HG03457 (cell line): ENCODE results near the gene OAF.
"Not testable (repeated sequence)": the region's sequence is repeated elsewhere in the genome, so short reads cannot be mapped to it uniquely, and the experiment has no call there.

Source experiments
- ATAC-seq: cut with Tn5 transposase; IDR thresholded peaks from one replicate; pipeline ENCODE4 v1.9.1; 2021; ENCODE audit warnings: moderate number of reproducible peaks; ENCODE audit not compliant: unreplicated experiment

The OAF gene

DNA sequence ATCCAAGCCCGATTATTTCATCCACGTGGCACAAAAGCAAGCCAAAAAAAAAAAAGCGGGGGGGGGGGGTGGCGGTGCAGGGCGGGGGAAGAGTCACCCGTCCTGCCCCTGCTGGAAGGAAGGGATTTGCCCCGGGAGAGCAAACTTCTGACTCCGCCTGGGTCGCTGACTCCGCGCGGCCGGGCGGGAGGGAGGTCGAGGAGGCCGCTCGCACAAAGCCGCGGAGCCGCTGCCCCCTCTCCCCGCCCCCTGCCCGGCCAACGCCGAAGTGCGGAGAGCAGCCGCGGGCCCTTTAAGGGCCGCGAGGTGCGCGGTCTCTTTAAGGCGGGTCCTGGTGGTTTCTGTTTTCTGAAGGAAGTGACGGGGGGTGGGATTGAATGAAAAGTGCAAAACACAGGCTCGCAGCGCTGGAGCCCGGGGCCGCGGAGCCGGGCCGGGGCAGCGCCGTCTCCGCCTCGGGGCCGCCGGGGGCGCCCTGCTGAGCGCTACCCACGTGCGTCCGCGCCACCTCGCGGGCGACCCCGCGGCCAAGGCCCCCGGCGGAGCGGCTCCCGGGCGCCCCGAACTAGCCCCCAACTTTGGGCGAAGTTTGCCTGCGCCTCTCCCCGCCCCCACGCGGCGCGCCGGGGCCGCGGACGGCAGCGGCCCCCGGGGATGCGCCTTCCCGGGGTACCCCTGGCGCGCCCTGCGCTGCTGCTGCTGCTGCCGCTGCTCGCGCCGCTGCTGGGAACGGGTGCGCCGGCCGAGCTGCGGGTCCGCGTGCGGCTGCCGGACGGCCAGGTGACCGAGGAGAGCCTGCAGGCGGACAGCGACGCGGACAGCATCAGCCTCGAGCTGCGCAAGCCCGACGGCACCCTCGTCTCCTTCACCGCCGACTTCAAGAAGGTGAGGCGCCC, at the start of gene OAF:
TSS of gene OAF (plus strand) at position 407 of the 896 bp plus-strand sequence. CDS start at position 655, 248 bp downstream.
- peak; percentile 59 for ATAC-seq

- ATAC-seq: no peak
Measured at GRCh38 chr11:120167659-120168058, 43.2 kb upstream of the OAF start.

GRCh38 chr11:120168108-120168959, 42.5 kb upstream of the OAF start:
- ATAC-seq: no peak

DNA sequence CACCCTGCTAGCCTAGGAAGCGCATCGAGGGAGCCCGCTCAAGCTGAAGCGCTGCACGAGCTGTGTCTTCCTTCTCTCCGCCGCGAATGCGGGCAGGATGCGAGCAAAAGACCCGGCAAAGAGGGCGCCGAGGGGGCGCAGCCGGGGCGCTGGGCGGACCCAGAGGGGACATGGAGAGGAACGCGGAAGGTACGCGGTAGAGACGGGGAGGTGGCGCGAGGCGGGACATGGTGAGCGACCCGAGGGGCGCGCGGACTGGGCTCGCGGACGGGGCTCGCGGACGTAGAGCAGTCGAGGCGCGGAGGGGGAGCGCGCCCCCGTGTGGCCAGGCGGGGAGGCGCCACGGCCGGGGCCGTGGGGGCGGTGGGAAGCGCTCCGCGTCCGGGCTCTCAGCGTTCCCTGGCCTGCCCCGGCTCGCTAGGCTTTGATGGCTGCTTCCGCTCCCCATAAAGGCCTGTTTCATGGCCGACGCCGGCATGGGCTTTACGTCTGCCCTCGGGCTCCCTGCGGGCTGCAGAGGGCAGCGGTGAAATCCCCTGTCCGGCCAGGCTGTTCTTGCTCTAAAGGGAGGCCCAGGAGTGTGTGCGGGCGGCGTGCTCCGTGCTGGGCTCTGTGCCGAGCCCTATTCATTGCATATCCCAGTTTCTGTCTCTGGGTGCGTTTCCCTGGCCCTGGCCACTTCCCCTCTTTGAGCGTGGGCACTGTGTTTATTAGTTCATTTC, 41.7 kb upstream of the OAF start:
- no peak for ATAC-seq

DNA sequence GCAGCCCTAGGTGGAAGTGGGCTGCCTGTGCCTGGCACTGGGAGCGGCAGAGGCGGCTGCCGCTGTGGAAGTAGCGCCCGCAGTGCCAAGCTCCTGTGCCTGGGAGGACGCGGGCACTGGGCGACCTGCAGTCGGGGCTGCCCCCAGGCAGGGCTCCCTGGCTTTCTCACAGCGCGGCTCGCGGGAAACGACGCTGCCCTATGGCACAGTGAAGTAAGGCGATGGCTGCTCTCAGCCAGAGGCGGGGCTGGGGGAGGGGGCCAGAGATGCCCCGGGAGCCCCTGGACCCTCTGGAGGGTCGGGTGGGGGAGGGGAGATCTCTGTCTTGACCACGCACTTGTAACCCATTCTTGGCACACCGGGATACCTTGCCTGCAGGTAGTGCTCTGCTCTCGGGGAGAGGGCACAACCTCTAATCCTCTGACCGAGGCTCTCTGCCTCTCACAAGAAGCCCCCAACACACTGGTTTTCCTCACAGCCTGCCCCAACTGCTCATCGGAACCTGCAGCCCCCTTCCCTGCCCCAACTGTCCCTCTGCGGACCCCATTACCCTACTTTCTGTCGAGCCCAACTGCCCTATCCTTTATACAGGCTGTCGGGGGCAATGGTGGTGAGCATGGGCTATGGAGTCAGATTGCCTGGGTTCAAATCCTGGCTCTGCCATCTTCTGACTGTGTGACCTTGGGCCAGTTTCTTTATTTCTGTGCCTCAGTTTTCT, 40.7 kb upstream of the OAF start:
- no peak for ATAC-seq

- no peak for ATAC-seq
Measured at GRCh38 chr11:120170741-120171261, 40.0 kb upstream of the OAF start.

GRCh38 chr11:120172054-120172911, 38.5 kb upstream of the OAF start:
- no peak for ATAC-seq

GRCh38 chr11:120173019-120173705, 37.7 kb upstream of the OAF start:
- ATAC-seq: no peak

DNA sequence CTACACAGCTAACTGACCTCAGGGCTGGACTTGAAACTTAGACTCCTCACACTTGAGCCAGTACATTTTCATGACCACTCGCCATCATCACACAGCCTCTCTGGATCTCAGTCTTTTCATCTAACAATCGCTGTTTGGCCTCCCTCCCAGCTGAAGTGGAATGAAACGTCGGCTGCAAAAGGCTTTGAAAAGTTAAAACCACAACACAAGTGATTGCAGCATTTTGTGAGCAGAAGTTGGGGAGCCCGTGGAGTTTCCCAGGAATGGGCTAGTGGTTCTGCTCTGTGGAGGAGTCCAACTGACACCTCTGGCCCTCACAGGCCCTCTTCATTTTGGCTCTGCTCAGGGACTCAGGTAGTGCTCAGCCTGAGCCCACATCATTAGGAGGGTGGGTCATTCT, 37.0 kb upstream of the OAF start:
- no peak for ATAC-seq

GRCh38 chr11:120174866-120175265, 36.0 kb upstream of the OAF start:
- ATAC-seq: no peak

DNA sequence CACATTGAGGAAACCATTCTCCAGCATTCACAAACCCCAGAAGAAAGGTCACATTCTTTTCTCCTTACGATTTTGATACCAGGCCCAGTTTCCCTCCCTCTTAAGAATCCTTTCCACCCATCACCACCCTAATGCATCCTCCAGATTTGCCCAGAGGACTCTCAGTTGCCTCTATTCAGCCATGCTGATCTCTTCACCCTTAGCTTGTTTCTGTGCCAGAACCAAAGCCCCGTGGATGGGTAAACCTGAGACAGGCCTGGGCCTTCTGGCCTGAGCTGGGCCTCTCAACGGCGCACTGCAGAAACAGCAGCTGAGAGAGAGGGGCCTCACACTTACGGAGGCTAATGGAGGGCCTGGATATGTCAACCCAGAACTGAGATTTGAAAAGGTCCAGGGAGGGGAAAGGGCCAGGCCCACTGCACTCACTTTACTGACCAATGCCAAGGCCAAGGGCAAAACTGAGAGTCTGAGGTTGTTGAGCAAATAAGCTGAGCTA, 32.2 kb upstream of the OAF start:
- ATAC-seq: no peak

- no peak for ATAC-seq
Measured at GRCh38 chr11:120179057-120179672, 31.7 kb upstream of the OAF start.

DNA sequence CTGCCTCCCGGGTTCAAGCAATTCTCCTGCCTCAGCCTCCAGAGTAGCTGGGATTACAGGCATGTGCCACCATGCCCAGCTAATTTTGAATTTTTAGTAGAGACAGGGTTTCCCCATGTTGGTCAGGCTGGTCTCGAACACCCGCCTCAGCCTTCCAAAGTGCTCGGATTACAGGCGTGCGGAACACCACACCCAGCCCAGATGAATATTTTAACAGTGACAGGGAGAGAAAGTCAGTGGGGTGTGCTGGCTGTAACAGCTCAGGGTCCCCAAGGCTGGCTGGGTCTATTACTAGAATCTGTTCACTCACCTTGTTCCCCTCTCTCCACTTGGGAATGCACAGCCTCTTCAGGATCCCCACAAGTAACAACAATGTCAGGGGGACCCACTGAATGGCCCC, 30.8 kb upstream of the OAF start:
- ATAC-seq: not testable (repeated sequence)

DNA sequence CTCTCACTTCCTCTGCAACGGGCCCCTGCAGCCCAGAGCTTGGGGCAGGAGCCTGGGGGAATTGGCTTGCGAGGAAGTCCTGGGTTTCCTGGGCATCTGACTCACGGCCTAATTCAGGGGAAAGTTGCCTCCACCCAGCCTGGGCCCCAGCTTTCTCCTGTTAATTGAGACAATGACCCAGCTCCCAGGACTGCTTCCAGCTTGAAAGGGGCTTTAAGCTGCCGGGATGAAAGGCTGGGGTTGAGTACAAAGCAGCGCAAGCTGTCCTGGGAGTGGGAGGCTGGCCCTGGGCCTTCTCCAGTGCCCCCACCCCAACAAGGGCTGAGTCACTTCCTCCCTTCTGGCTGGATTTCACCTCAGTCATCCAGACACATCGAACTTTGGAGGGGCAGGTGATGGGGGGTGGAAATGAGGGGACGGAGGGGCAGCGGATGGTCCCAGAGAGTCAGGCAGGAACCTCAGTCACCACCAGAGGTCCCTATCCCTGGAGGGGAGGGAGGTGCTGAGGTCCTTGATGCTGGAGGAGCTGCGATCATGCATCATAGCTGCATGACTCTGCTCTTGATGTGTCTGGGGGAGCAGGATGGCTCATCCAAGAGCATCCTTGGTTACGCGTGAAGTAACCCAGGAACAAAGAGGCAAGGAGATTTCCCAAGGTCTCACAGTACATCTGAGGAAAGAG, 30.1 kb upstream of the OAF start:
- ATAC-seq: no peak

DNA sequence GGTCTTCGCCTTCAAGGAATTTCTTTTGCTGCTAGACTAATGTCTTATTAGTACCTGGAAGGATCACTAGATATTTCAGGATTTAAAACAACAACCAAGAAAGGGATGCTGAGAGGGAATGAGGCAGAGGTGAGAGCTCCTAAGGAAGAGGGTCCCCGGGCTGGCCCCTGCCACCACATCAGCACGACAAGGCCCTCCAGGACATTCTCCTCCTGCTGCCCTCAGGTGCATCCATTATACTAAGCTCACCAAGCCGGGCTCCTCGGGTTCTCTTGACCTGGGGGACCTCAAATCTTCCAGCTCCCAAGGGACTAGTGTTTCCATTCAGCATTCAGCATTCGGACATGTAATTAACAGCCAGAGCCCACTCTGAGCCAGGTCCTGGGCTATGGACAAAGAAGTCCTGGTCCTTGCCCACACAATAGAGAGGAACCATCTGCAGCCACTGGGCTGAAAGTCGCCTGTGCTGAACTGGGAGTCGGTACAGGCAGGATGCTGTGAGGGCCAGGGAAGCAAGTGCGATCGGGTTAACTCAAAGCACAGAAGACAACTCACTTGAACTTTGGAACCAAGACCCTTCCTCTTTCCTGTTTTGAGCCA, 29.4 kb upstream of the OAF start:
- no peak for ATAC-seq

DNA sequence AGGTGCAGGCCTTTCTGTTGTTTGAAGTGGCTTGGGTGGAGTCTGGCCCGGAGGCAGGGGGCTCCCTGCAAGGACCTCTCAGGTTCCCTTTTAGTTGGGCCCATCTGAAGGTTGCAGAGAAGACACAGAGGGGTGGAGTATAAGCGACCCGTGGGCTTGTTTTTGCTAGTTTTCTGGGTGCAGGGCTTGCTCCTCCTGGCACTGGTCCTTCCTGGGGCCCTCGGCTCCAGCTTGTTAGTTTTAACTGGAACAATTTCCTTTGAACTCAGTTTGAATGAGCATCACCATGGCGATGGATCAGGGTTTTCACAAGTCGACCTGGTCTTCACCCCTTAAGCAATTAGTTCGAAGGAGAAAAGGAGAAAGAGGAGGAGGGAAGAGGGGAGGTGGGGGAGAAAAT, 28.5 kb upstream of the OAF start:
- no peak for ATAC-seq

DNA sequence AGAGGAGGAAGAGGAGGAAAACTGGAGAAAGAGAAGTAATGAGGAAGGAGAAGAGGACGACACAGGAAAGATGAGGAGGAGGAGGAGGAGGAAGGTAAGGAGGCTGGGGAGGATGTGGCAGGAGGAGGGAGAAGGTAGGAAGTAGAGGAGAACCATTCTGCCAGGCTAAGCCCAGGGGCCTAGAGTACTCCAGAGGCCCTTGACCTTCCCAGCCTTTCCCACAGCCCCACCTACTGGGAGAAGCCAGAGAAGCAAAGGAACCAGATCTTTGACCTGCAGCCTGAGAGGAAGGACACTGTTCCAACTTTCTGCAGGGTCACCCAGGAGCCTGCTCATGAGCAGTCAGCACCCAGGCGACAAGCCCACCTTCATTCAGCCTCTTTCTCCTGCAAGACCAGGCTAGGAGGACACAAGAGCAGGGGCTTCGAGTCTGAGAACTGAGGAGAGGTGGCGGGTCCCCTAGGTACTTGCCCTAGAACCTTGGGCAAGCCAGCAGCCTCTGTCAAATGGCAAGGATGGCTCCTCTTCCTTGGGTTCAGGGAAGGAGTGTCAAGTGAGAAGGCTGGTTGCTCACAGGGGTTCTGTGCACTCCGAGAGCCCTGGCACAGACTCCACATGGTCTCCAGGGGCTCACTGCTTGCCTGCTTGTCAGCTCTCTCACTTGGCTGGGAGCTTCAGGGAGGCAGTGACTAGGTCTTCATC, 27.9 kb upstream of the OAF start:
- no peak for ATAC-seq
